Amniotic epithelial cell (primary cell): ENCODE results near the gene TM9SF4.

Experiments
- DNase-seq: peaks from one replicate; pipeline ENCODE4 v3.0.0-alpha.2; 2010; ENCODE audit warnings: low read depth

Gene TM9SF4

GRCh38 chr20:32109392-32110172, at the start of gene TM9SF4:
Gene TM9SF4, plus strand, starts transcription at chr20:32109714. Its CDS starts 27 bp downstream, at chr20:32109741.
- DNase-seq: peak; percentile 92

GRCh38 chr20:32062776-32063170, 46.7 kb upstream of the TM9SF4 start:
- no peak for DNase-seq

GRCh38 chr20:32063695-32064094, 45.8 kb upstream of the TM9SF4 start:
- peak; percentile 7 for DNase-seq

GRCh38 chr20:32064667-32065066, 44.8 kb upstream of the TM9SF4 start:
- no peak for DNase-seq

- peak; percentile 58 for DNase-seq
Observed at GRCh38 chr20:32067234-32067821, 42.2 kb upstream of the TM9SF4 start.

- no peak for DNase-seq
Observed at GRCh38 chr20:32068174-32068573, 41.3 kb upstream of the TM9SF4 start.

- DNase-seq: no peak
Observed at GRCh38 chr20:32069711-32070110, 39.8 kb upstream of the TM9SF4 start.

- DNase-seq: no peak
Observed at GRCh38 chr20:32070282-32070681, 39.2 kb upstream of the TM9SF4 start.

GRCh38 chr20:32070690-32071213, 38.8 kb upstream of the TM9SF4 start:
- DNase-seq: no peak

- no peak for DNase-seq
Observed at GRCh38 chr20:32071395-32072167, 37.9 kb upstream of the TM9SF4 start.

- no peak for DNase-seq
Observed at GRCh38 chr20:32072168-32072750, 37.3 kb upstream of the TM9SF4 start.

GRCh38 chr20:32075534-32075933, 34.0 kb upstream of the TM9SF4 start:
- DNase-seq: no peak

- DNase-seq: no peak
Observed at GRCh38 chr20:32077190-32077589, 32.3 kb upstream of the TM9SF4 start.

- no peak for DNase-seq
Observed at GRCh38 chr20:32078322-32078721, 31.2 kb upstream of the TM9SF4 start.

GRCh38 chr20:32078791-32079190, 30.7 kb upstream of the TM9SF4 start:
- DNase-seq: no peak

GRCh38 chr20:32079655-32080109, 29.8 kb upstream of the TM9SF4 start:
- DNase-seq: no peak

- no peak for DNase-seq
Observed at GRCh38 chr20:32080783-32081182, 28.7 kb upstream of the TM9SF4 start.

GRCh38 chr20:32083469-32083868, 26.0 kb upstream of the TM9SF4 start:
- no peak for DNase-seq

- no peak for DNase-seq
Observed at GRCh38 chr20:32087070-32087469, 22.4 kb upstream of the TM9SF4 start.

- no peak for DNase-seq
Observed at GRCh38 chr20:32088759-32089158, 20.8 kb upstream of the TM9SF4 start.

GRCh38 chr20:32089637-32090362, 19.7 kb upstream of the TM9SF4 start:
- no peak for DNase-seq
